Liver (tissue), 10 donors: ENCODE measurements around the gene ADAMTS5. TPM values are rescaled to one million over a fixed set of nuclear protein-coding genes. Genes with fewer than 3 reads are reported as not detected.

Experiments
- DNase-seq: peaks from one replicate; pipeline ENCODE4 v3.0.0-alpha.2; 2017; ENCODE audit warnings: low spot score
- H3K27ac ChIP-seq, 2 donors: one replicate each; pipeline ENCODE4 v1.7.0; 2013; ENCODE audit warnings: inconsistent platforms in 2 of 2, low read length in 2 of 2, control low read depth in 1 of 2, low read depth in 1 of 2, mild to moderate bottlenecking in 1 of 2
- H3K27me3 ChIP-seq, 4 donors: one replicate each; pipeline versions ENCODE4 v1.6.1 to v1.7.0; 2013; ENCODE audit warnings: low read length in 3 of 4, inconsistent platforms in 1 of 4, mild to moderate bottlenecking in 1 of 4, moderate library complexity in 1 of 4; ENCODE audit not compliant: control insufficient read depth in 4 of 4, insufficient read depth in 4 of 4
- H3K36me3 ChIP-seq, 4 donors: one replicate each; pipeline versions ENCODE4 v1.6.1 to v1.7.0; 2013; ENCODE audit warnings: low read length in 3 of 4, mild to moderate bottlenecking in 3 of 4, low read depth in 1 of 4, moderate library complexity in 1 of 4; ENCODE audit not compliant: control insufficient read depth in 4 of 4, insufficient read depth in 3 of 4
- H3K4me1 ChIP-seq, 4 donors: one replicate each; pipeline versions ENCODE4 v1.6.1 to v1.7.0; 2013; ENCODE audit warnings: low read length in 3 of 4, mild to moderate bottlenecking in 3 of 4, moderate library complexity in 1 of 4; ENCODE audit not compliant: control insufficient read depth in 4 of 4, insufficient read depth in 4 of 4
- H3K4me3 ChIP-seq, 3 donors: one replicate each; pipeline versions ENCODE4 v1.6.1 to v1.7.0; 2013; ENCODE audit warnings: low read length in 3 of 3, control low read depth in 1 of 3, low read depth in 1 of 3, mild to moderate bottlenecking in 1 of 3
- H3K9ac ChIP-seq, 2 donors: one replicate each; pipeline ENCODE4 v1.7.0; 2013; ENCODE audit warnings: low read length in 2 of 2, mild to moderate bottlenecking in 2 of 2, moderate library complexity in 2 of 2, control low read depth in 1 of 2, low read depth in 1 of 2
- H3K9me3 ChIP-seq, 4 donors: one replicate each; pipeline versions ENCODE4 v1.6.1 to v1.7.0; 2013; ENCODE audit warnings: low read length in 3 of 4; ENCODE audit not compliant: control insufficient read depth in 4 of 4
- ATF3 ChIP-seq: IDR thresholded peaks from 2 replicates; pipeline ENCODE4 v1.6.1; 2016; ENCODE audit warnings: antibody characterized with exemption
- CTCF ChIP-seq: fragments of 150-350 bp; IDR thresholded peaks from 2 replicates; pipeline ENCODE4 v1.5.1; 2017; ENCODE audit warnings: improper control_type of control experiment, low read depth, low read length; ENCODE audit not compliant: missing input control
- EGR1 ChIP-seq, 2 donors: IDR thresholded peaks; 2 replicates each; pipeline ENCODE4 v1.6.1; 2016 to 2018; ENCODE audit warnings: antibody characterized with exemption in 2 of 2, low read depth in 2 of 2
- FOXA1 ChIP-seq: IDR thresholded peaks from 2 replicates; pipeline ENCODE4 v1.6.1; 2016; ENCODE audit warnings: antibody characterized with exemption
- HNF4G ChIP-seq: IDR thresholded peaks from 2 replicates; pipeline ENCODE4 v1.6.1; 2016; ENCODE audit warnings: antibody characterized with exemption
- JUND ChIP-seq, 2 donors: IDR thresholded peaks; 2 replicates each; pipeline ENCODE4 v1.6.1; 2016; ENCODE audit warnings: antibody characterized with exemption in 2 of 2
- NR2F2 ChIP-seq: IDR thresholded peaks from 2 replicates; pipeline ENCODE4 v1.6.1; 2016; ENCODE audit warnings: antibody characterized with exemption
- RAD21 ChIP-seq, 2 donors: IDR thresholded peaks; 2 replicates each; pipeline ENCODE4 v1.6.1; 2016; ENCODE audit warnings: antibody characterized with exemption in 2 of 2, mild to moderate bottlenecking in 2 of 2
- REST ChIP-seq: IDR thresholded peaks from 2 replicates; pipeline ENCODE4 v1.6.1; 2016; ENCODE audit warnings: antibody characterized with exemption, mild to moderate bottlenecking
- RXRA ChIP-seq, 2 donors: IDR thresholded peaks; 2 replicates each; pipeline ENCODE4 v1.6.1; 2017 to 2018; ENCODE audit warnings: antibody characterized with exemption in 2 of 2, mild to moderate bottlenecking in 1 of 2
- ZBTB33 ChIP-seq: IDR thresholded peaks from 2 replicates; pipeline ENCODE4 v1.6.1; 2016; ENCODE audit warnings: antibody characterized with exemption
- WGBS: extraction: QIAGEN DNeasy Blood & Tissue Kit; methylation state at CpG from one replicate; pipeline ENCODE4 v1.1.7; 2013; 5-methylcytosine and 5-hydroxymethylcytosine counted together
- polyA plus RNA-seq, 2 donors: library from polyadenylated mRNA; stranded (reverse) in 1 of 2; unstranded in 1 of 2; fragments of 200-250 nt in 1 of 2; fragments of >200 nt in 1 of 2; fragmentation: Nextera tagmentation in 1 of 2; extraction: Ambion mirVana in 1 of 2; gene quantifications; one replicate each; pipeline versions ENCODE4 v1.2.1 to v1.2.3, GENCODE V29; 2013 to 2015
- small RNA-seq: library from RNA; depleted of rRNA; stranded (forward); fragments of <200 nt; gene quantifications from one replicate; pipeline ENCODE3, GENCODE V24; 2014
- total RNA-seq, 2 donors: library from RNA; depleted of rRNA; stranded (reverse); fragments of >200 nt; gene quantifications; one replicate each; pipeline ENCODE4 v1.2.3, GENCODE V29; 2014
- donor health status: healthy.
- donor health status: healthy.
- donor health status: healthy.
- donor health status: healthy.
- donor health status: healthy.

The ADAMTS5 gene
- total and polyA plus RNA-seq, 4 donors: 0.43 to 2.5 (median 0.70) TPM

GRCh38 chr21:26874347-26874746, 92.5 kb downstream of the ADAMTS5 start:
- no peak for TF ChIP-seq NR2F2
- no peak for TF ChIP-seq RXRA (IDR thresholded peaks at IDR 0.05)
- TF ChIP-seq CTCF: no peak
- no peak for TF ChIP-seq EGR1 (IDR thresholded peaks at IDR 0.05; ENCODE audit: low read depth in 2 of 2)
- TF ChIP-seq HNF4G: no peak
- no peak for TF ChIP-seq RAD21 (IDR thresholded peaks at IDR 0.05)
- no peak for TF ChIP-seq ZBTB33
- no peak for TF ChIP-seq REST
- TF ChIP-seq JUND (IDR thresholded peaks at IDR 0.05): no peak
- TF ChIP-seq ATF3: no peak
- no peak for TF ChIP-seq FOXA1
- no peaks in the 10 kb centered on the region for H3K4me1 ChIP-seq
- no peaks in the 10 kb centered on the region for H3K27me3 ChIP-seq
- peaks cover 0 to 4% (median under 1%) of the 10 kb centered on the region in 4 donors for H3K9me3 ChIP-seq
- DNase-seq: no peak
- 86% methylated on average over 1 of the region's 1 CpG for WGBS
- no peak overlapping the region for H3K9ac ChIP-seq
- no peak overlapping the region for H3K27ac ChIP-seq
- H3K36me3 ChIP-seq: no peaks in the 10 kb centered on the region
- H3K4me3 ChIP-seq: no peak overlapping the region

Small RNA genes lying within 50 kb of the gene (small RNA-seq; reads per million reads assigned to genes)
- not detected for gene MIR4759

Other genes starting within 250 kb of the ADAMTS5 start
- 10 to 100 TPM; 13.4 to 23.1 TPM for gene ADAMTS1, start 121.7 kb downstream of the ADAMTS5 start, total RNA-seq
- gene ADAMTS1, start 121.7 kb downstream of the ADAMTS5 start, polyA plus RNA-seq: 1 to 10 TPM; 3.3 to 8.0 TPM